Measurements from ENCODE around the gene HK3.

- no peak for TF ChIP-seq POLR2A (IDR thresholded peaks at IDR 0.05)
- TF ChIP-seq CTCF (IDR thresholded peaks at IDR 0.05) = no peak
Observed at GRCh38 chr5:176861276-176861675, 37.9 kb downstream of the HK3 start.

Data from transverse colon (tissue), 3 donors.